Subcutaneous adipose tissue (tissue), 4 donors: ENCODE measurements around the gene DAP. TPM values are rescaled to one million over a fixed set of nuclear protein-coding genes. Genes with fewer than 3 reads are reported as not detected.

Source experiments
- CTCF ChIP-seq: fragments of 450-650 bp; IDR thresholded peaks from one replicate; pipeline ENCODE4 v1.5.1; 2016; ENCODE audit warnings: low read depth, mild to moderate bottlenecking, control low read depth, antibody characterized with exemption, moderate library complexity
- total RNA-seq, 4 donors: library from RNA; depleted of rRNA; stranded (reverse); fragments of >200 nt; gene quantifications; one replicate each; pipeline ENCODE4 v1.1.0, GENCODE V29; 2016

Gene DAP
- total RNA-seq, 4 donors from 2014 or later = 52.9 to 56.7 (median 53.6) TPM

DNA sequence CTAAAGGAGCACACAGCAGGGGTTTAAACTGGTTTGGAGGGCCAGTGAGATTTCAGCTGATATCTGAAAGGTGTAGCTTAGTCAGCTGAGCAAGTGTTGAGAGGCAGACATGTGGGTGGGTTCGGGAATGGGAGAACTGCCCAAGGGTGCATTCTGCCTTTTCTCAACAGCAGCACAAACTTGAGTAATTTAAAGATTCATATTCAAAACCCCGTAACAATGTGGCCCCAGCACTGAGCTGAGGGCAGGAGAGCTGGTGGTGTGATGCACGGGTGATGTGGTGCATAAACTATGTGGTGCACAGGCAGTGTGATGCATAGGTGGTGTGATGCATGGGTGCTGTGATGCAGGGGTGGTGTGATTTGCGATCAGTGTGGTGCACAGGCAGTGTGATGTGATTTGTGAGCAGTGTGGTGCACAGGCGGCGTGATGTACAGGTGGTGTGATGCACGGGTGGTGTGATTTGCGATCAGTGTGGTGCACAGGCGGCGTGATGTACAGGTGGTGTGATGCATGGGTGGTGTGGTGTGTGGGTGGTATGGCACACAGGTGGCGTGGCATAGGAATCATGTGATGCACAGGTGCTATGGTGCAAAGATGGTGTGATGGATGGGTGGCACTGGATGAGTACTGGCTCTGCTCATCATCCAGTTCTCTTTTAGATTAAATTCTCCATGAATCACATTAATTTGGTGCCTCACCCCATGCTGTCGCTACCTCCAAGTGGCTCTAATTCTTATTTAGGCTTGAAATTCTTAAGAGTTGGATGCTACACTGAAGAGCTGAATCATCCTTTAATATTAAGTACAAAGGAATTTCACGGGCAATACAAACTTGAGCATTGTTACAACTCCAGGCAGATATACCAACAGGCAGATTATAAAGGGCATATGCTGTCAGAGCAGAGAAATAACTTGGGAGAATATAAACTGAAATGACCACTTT is 53.6 kb downstream of the DAP start:
- no peak for TF ChIP-seq CTCF

DNA sequence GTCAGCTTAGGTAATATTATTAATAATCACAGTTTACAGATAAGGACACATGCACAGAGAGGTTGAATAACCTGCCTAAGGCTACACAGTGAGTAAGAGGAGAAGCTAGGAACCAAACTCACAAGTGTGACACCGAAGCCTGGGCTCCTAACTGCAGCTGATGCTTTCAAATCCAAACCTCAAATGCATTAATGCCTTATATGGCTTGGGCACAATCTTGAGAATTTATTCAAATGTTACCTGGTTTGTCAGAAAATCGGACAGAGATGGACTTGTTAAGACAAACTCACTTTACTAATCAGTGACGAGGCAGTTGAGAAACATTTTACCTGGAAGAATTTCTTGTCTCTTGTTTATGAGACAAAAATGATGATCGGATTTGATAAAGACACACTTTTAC is 54.7 kb downstream of the DAP start:
- TF ChIP-seq CTCF = no peak

GRCh38 chr5:10705747-10706146 is 55.3 kb downstream of the DAP start:
- TF ChIP-seq CTCF = no peak

DNA sequence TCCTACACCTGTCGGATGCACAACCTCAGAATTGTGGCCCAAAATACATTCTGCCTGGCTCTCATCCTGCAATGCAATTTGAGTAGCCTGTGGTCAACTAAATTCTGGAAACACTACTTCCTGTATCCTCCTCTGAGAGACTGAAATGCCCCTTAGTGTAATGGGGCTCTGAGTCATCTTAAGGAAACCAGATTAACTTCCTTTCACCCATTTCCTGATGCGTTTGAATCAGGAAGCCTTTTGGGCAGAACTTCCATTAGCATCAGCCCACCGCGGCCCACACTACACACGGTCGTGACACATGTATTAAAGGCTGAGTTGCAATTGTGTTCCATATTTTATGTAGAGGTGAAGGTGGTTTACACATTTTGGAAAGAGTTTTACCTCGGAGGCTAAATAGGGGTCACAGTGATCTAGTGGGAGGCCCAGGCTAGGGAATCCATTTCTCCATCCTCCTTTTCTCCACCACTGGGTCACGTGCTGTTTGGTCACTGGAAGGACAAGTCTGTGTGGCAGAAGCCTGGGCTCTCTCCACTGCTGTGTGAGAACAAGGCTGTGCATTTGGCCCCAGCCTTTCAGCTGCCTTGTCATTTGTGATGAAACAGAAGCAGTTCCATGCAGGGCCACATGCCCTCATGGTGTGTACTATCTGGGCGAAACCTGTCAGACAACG is 55.9 kb downstream of the DAP start:
- no peak for TF ChIP-seq CTCF

DNA sequence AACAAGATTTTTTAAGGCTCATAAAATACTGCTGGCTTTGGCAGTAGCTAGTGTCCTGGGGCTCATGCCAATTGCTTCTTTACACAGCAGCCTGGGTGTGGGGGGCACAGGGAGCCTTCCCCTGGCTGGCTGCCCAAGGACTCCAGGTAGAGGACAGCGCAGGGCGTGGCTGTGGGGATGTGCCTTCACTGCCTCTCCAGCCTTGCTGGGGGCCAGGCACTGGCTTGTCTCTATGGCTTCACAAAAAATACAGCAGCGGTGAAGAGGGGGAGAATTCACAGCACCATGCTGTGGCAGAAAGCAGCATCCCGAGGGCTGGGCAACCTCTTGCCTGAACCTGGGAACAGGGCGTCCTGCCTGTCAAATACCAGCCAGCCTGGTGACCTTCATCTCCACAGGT is 57.4 kb downstream of the DAP start:
- TF ChIP-seq CTCF = no peak

GRCh38 chr5:10702911-10703491 is 58.0 kb downstream of the DAP start:
- TF ChIP-seq CTCF = no peak

DNA sequence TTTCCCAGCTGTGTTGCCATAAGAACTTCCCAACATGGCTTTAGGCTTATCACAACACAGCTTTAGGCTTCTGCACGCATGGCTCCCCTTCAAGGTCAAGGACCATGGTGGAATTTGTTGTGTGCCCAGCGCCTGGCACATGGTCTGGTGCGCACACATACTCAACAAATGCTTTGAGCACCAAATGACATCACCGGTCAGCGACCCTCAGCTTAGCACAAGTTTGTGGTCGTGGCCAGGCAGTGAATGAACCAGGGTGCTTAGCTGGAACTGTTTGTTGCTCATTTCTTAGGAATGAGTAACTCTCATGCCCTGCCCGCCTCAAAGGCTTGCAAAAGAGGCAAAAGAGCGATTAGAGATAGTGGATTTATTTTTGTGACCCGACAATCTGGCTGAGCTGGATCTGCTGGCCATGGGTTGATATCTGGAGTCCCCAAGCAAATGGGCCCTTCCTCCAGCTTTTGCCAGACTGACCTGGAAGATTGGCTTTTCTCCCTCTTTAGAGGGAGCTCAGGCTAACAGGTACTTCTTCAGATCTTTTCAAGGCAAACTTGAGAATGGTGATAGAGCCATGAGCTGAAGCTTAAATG is 58.9 kb downstream of the DAP start:
- TF ChIP-seq CTCF = no peak
